NOMO-1 treated with dmso at 0.1 percent for 144 hours (cell line): ENCODE results near the gene NR1H2.

Experiments used
- DNase-seq: peaks from one replicate; lab custom pipeline; 2025; ENCODE audit not compliant: unreplicated experiment; lab: John Stamatoyannopoulos, UW

The NR1H2 gene

DNA sequence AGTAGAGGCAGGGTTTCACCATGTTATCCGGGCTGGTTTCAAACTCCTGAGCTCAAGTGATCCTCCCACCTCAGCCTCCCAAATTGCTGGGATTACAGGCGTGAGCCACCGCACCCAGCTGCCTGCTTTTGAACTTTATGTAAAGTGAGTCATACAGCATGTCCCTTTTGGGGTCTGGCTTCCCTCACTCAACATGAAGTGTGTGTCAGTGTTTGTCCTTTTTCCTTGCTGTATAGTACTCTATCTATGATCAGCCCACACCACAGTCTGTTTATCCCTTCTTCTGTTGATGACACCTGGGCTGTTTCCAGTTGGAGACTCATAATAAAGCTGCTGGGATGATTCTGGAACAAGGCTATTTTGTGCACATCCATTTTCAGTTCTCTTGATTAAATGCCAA lies 44.6 kb downstream of the NR1H2 start:
- no peak for DNase-seq

DNA sequence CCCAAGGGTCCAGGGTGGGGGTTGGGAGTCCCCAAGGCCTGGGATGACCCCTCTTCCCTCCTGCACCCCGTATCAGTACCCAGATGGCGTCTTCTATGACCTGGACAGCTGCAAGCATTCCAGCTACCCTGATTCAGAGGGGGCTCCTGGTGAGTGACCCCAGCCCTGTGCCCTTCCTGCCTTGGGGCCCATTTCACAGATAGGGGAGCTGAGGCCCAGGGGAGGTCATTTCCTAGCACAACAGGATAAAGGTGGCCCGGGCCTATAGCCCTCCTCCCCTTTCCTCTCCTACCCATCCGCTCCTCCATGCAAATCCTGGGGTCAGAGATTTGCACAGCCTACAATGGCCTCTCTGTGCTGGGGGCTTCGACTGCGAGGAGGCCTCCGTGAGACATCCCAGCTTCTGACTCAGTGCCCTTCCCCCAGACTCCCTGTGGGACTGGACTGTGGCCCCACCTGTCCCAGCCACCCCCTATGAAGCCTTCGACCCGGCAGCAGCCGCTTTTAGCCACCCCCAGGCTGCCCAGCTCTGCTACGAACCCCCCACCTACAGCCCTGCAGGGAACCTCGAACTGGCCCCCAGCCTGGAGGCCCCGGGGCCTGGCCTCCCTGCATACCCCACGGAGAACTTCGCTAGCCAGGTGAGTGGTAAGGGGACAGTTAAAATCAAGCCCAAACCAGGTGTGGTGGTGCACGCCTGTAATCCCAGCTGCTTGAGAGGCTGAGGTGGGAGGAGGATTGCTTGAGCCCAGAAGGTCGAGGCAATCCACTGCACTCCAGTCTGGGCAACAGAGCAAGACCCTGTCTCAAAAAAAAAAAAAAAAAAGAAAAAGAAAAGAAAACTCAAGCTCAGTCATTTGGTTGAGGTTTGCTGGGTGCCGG lies 46.4 kb downstream of the NR1H2 start:
- no peak for DNase-seq

DNA sequence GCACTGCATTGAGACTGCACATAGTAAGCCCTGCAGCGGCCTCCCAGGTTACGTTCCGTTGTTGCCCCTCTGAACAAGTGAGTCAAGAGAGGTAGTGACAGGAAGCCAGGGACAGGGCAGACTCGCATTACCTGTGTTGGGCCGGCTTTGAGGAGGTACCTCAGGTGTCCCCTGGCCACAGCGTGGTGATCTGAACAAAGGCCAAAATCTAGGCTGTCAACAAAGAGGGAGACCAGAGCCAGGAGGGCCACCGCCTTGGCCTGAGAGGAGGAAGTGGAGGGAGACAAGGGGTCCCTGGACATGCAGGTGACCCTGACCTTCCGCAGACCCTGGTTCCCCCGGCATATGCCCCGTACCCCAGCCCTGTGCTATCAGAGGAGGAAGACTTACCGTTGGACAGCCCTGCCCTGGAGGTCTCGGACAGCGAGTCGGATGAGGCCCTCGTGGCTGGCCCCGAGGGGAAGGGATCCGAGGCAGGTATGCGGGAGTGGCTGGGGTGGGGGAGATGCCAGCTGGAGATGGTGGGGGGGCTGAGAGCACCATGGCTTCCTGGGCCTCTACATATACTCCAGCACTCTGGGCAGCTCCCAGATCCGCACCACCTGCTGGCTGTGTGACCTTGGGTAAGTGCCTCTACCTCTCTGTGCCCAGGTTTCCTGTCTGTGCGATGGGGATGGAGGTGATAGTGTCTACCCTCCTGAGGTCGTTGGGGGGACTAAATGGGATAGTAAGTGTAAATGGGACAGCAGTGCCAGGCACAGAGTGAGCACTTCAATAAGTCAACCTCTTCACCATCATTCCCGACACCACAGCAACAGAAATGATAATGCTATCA lies 47.2 kb downstream of the NR1H2 start:
- no peak for DNase-seq

DNA sequence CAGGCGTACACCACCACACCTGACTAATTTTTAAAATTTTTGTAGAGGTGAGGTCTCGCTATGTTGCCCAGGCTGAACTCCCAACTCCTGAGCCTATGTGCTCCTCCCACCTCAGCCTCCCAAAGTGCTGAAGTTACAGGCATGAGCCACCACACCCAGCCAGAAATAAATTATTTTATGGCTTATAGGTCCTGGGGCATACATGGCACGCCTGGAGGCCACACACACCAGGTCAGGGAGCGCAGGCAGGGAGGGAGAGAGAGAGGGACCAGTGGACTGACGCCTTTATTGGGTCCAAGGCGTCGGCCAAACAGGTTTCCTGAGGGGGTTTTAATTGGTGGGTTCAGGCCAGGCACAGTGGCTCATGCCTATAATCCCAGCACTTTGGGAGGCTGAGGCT lies 49.3 kb downstream of the NR1H2 start:
- DNase-seq, result no peak

- no peak for DNase-seq
These were observed 51.2 kb downstream of the NR1H2 start for GRCh38 chr19:50427318-50427925.

DNA sequence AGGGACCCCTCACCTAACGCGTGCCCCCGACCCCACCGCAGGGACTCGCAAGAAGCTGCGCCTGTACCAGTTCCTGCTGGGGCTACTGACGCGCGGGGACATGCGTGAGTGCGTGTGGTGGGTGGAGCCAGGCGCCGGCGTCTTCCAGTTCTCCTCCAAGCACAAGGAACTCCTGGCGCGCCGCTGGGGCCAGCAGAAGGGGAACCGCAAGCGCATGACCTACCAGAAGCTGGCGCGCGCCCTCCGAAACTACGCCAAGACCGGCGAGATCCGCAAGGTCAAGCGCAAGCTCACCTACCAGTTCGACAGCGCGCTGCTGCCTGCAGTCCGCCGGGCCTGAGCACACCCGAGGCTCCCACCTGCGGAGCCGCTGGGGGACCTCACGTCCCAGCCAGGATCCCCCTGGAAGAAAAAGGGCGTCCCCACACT lies 51.8 kb downstream of the NR1H2 start:
- peak; percentile 95 for DNase-seq

- no peak for DNase-seq
These were observed 52.7 kb downstream of the NR1H2 start for GRCh38 chr19:50428772-50429463.

DNA sequence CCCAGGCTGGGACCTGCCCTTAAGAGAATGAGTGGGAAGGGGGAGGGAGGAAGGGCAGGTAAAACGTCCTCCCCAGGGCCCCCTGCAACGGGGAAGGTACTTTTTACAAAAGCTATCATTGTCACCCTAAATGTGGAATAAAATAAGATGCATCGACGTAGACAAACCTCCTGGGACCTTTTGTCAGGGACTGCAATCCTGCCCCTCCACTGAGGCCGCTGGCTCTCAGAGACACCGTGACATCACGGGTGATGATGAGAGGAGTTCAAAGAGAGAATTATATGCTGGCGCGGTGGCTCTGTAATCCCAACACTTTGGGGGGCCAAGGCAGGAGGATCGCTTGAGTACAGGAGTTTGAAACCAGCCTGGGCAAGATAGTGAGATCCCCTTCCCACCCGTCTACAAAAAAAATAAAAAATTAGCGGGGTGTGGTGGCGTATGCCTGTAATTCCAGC lies 54.7 kb downstream of the NR1H2 start:
- DNase-seq, result no peak

DNA sequence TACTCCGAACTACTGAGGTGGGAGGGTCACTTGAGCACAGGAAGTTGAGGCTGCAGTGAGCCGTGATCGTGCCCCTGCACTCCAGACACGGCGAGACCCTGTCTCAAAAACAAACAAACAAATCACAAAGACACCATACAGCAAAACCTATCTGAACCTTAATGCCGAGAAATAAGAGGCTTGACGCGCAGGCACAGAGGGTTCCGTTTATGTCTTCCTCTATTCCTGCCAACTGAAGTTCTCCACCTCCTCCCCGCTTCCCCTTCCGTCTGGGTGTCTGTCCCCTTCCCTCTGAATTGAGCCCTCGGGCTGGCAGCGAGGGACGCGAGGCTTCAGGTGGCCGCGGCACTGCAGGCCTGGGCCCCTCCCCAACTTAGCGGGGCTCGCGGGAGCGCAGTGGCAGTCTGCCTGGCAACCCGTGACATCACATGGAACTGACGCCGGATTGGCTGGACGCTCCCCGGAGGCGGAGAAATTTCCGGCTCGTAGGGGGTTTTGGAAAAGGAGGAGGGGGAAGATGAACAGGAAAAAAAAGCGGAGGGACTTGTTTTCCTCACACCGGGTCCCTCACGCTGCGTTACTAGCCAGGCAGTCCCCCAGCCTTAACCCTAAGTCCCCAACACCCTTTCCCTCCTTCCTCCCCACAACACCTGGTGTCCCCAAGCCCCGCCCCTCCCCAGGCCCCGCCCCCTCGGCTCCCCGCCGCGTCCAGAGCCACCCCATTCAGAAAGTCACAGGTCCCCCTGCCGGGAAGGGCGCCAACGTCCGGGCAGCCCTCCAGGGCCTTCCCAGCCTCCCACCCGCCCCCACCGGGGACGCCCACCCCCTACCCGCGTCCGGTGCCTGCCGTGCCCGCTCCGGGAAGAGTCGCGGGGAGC lies 55.3 kb downstream of the NR1H2 start:
- DNase-seq, result peak; percentile 76

DNA sequence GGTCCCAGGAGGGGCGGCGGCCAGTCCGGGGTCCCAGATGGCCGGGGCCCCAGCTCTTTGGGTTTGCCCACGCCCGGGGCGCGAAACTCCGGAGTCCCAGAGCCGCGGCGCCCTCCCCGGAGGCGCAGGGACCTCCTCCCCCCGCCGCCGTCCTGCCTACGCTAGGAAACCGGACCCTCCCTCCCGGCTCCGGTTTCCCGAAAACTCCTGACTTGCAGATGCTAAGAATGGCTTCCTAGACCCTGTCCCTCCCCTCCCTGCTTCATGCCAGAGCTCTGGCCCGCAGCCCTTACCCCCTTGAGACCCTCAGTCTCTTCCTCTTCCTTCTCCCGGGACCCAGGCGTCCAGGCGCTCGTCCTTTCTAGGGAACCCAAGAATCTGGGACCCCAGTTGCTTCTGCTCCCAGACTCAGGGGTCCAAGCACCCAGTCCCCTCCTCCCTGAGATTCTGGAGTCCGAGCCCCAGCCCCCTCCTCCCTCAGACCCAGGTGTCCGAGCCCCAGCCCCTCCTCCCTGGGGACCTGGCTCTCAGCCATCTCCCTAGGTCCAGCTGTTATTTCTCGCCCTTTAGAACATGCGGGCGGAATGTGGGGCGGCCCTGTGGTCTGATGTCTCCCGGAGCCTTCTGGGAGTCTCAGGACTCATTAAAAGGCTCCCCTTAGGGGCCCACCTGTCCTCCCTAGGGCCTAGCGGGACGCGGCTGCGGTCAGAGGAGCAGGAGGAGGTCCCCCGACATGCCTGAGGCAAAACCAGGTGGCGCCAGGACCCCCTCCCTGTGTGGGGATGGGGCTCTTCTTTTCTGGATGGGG lies 56.2 kb downstream of the NR1H2 start, which contains the start of gene MYBPC2:
Gene MYBPC2, plus strand, starts transcription at position 672 of the 808 bp plus-strand sequence. Its CDS starts 62 bp downstream, at position 734.
- no peak for DNase-seq
